Fibroblast of skin of right quadriceps (primary cell): Measurements from ENCODE around the gene RNF26.

Experiments used
- DNase-seq: peaks from one replicate; pipeline ENCODE4 v3.0.0-alpha.2; 2013

The RNF26 gene

GRCh38 chr11:119334174-119334930 is at the start of gene RNF26:
Gene RNF26, plus strand, starts transcription at chr11:119334527. Its CDS starts 596 bp downstream, at chr11:119335123.
- peak; percentile 99 for DNase-seq

GRCh38 chr11:119285431-119285830 is 48.9 kb upstream of the RNF26 start:
- no peak for DNase-seq

- DNase-seq = no peak
These were observed 46.1 kb upstream of the RNF26 start for GRCh38 chr11:119288219-119288618.

GRCh38 chr11:119290894-119291497 is 43.3 kb upstream of the RNF26 start:
- DNase-seq = no peak

GRCh38 chr11:119293461-119293860 is 40.9 kb upstream of the RNF26 start:
- no peak for DNase-seq

- DNase-seq = peak; percentile 29
These were observed 39.1 kb upstream of the RNF26 start for GRCh38 chr11:119295178-119295577.

GRCh38 chr11:119297938-119298337 is 36.4 kb upstream of the RNF26 start:
- DNase-seq = no peak

GRCh38 chr11:119298726-119299125 is 35.6 kb upstream of the RNF26 start:
- no peak for DNase-seq

- DNase-seq = no peak
These were observed 34.9 kb upstream of the RNF26 start for GRCh38 chr11:119299416-119299815.

GRCh38 chr11:119300198-119300964 is 33.9 kb upstream of the RNF26 start:
- no peak for DNase-seq

GRCh38 chr11:119303227-119303718 is 31.1 kb upstream of the RNF26 start:
- no peak for DNase-seq

- no peak for DNase-seq
These were observed 28.6 kb upstream of the RNF26 start for GRCh38 chr11:119305556-119306372.

GRCh38 chr11:119306373-119306890 is 27.9 kb upstream of the RNF26 start:
- DNase-seq = peak; percentile 54

GRCh38 chr11:119307219-119307618 is 27.1 kb upstream of the RNF26 start:
- DNase-seq = no peak

GRCh38 chr11:119307974-119308373 is 26.4 kb upstream of the RNF26 start:
- DNase-seq = no peak

GRCh38 chr11:119309411-119309810 is 24.9 kb upstream of the RNF26 start:
- no peak for DNase-seq

GRCh38 chr11:119309953-119310681 is 24.2 kb upstream of the RNF26 start:
- DNase-seq = no peak

- DNase-seq = no peak
These were observed 23.7 kb upstream of the RNF26 start for GRCh38 chr11:119310682-119311052.

- DNase-seq = no peak
These were observed 19.6 kb upstream of the RNF26 start for GRCh38 chr11:119314726-119315125.

- DNase-seq = peak; percentile 48
These were observed 19.0 kb upstream of the RNF26 start for GRCh38 chr11:119315131-119316015.
